HUES6 (cell line): ENCODE measurements around the gene ATP13A2.

Source experiments
- H3K27ac ChIP-seq: 2 replicates; pipeline ENCODE4 v1.7.0; 2013; ENCODE audit warnings: low read depth, mild to moderate bottlenecking, low read length, inconsistent platforms
- H3K27me3 ChIP-seq: 2 replicates; pipeline ENCODE4 v1.6.1; 2013; ENCODE audit warnings: low read length; ENCODE audit not compliant: control insufficient read depth, insufficient read depth
- H3K36me3 ChIP-seq: 2 replicates; pipeline ENCODE4 v1.6.1; 2013; ENCODE audit warnings: low read length; ENCODE audit not compliant: control insufficient read depth, insufficient read depth
- H3K4me1 ChIP-seq: 2 replicates; pipeline ENCODE4 v1.6.1; 2013; ENCODE audit warnings: low read length; ENCODE audit not compliant: control insufficient read depth, insufficient read depth
- H3K4me3 ChIP-seq: 2 replicates; pipeline ENCODE4 v1.5.1; 2013; ENCODE audit warnings: low read depth, low read length
- H3K9ac ChIP-seq: one replicate; pipeline ENCODE4 v1.6.1; 2013; ENCODE audit warnings: mild to moderate bottlenecking, low read length
- H3K9me3 ChIP-seq: 2 replicates; pipeline ENCODE4 v1.6.1; 2013; ENCODE audit warnings: low read depth, low read length; ENCODE audit not compliant: control insufficient read depth, insufficient read depth

ATP13A2 gene

DNA sequence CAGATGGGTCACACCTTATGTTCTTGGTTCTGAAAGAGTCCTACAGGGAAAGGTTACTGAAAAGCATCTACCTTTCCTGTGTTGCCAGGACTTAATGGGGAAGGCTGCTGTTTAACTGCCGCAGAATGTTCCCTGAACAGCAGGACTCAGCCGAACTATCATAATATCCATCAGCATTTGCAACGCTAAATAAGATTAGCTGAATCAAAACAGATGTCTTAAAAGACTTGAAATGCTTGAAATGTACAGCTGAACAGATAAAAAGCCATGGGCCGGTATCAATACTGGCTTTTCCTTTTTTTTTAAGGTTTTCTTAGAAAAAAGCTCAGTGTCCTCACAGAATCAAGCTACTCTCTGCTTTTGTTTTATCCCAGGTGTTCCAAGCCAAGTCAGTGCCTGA is 19.7 kb upstream of the ATP13A2 start:
- no peaks in the 10 kb centered on the region for H3K4me1 ChIP-seq
- no peaks in the 10 kb centered on the region for H3K9me3 ChIP-seq
- peaks cover 68% of the 10 kb centered on the region for H3K36me3 ChIP-seq
- H3K4me3 ChIP-seq, result no peak overlapping the region
- H3K9ac ChIP-seq, result no peak overlapping the region
- no peak overlapping the region for H3K27ac ChIP-seq
- H3K27me3 ChIP-seq, result no peaks in the 10 kb centered on the region

DNA sequence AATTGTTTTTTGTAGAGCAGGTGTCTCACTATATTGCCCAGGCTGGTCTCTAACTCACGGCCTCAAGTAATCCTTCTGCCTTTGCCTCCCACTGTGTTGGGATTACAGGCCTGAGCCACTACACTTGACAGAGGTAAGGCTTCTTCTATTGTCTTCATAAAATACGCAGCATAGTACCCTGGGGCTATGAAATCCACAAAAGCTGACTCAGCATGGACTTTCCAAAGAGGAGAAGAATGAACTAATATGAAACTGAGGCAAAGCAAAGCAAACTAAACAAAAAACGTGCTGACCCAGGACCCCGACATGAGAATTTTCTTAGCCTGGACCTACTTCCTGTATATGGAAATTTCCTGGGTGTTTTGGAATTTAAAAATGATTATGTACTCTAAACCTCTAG is 18.5 kb upstream of the ATP13A2 start:
- no peaks in the 10 kb centered on the region for H3K27me3 ChIP-seq
- no peak overlapping the region for H3K4me3 ChIP-seq
- H3K9me3 ChIP-seq, result no peaks in the 10 kb centered on the region
- no peaks in the 10 kb centered on the region for H3K4me1 ChIP-seq
- H3K36me3 ChIP-seq, result peaks cover 80% of the 10 kb centered on the region
- no peak overlapping the region for H3K9ac ChIP-seq
- H3K27ac ChIP-seq, result no peak overlapping the region

DNA sequence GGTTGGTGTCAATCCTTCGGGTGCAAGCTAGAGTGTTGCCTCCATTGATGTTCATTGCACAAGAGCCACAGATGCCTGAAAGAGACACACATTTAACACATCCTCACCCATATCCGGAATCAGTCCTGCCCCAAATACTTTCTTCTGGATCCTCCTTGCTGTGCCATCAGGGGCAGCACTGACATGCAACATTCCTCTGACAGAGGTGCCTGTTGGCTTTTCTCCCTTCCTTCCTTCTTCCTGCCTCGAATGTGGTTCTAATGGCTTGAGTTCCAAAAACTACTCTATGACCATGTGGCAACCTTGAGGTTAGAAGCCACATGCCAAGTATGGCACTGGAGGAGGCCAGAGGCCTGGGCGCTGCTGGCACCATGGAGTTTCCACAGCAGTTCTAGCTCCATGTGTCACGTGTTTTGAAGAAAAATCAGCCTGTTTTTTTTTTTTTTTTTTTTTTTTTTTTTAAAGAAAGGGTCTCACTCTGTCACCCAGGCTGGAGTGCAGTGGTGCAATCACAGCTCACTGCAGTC is 17.0 kb upstream of the ATP13A2 start:
- no peak overlapping the region for H3K27ac ChIP-seq
- no peaks in the 10 kb centered on the region for H3K4me1 ChIP-seq
- H3K27me3 ChIP-seq, result no peaks in the 10 kb centered on the region
- H3K4me3 ChIP-seq, result no peak overlapping the region
- H3K9me3 ChIP-seq, result no peaks in the 10 kb centered on the region
- no peak overlapping the region for H3K9ac ChIP-seq
- H3K36me3 ChIP-seq, result peaks cover 91% of the 10 kb centered on the region

DNA sequence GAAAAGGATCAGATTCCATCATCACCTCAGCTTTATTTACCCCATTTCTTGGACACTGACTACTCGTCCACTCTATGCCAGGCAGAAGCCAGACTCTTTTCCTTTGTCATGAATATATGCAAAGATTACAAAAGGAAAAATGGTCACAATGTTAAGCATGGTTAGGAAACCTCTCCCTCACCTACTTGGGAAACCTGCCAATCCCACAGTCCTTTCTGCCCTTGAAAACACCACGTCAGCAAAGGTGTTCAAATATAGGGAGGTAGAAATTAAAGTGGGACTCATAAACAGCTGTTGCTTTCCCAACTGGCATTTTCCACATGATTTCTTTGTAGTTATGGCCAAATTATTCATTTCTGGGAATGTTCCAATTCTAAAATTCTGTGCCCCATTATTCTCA is 16.2 kb upstream of the ATP13A2 start:
- no peaks in the 10 kb centered on the region for H3K4me1 ChIP-seq
- peaks cover 93% of the 10 kb centered on the region for H3K36me3 ChIP-seq
- no peaks in the 10 kb centered on the region for H3K27me3 ChIP-seq
- H3K27ac ChIP-seq, result no peak overlapping the region
- H3K4me3 ChIP-seq, result no peak overlapping the region
- H3K9ac ChIP-seq, result no peak overlapping the region
- no peaks in the 10 kb centered on the region for H3K9me3 ChIP-seq

DNA sequence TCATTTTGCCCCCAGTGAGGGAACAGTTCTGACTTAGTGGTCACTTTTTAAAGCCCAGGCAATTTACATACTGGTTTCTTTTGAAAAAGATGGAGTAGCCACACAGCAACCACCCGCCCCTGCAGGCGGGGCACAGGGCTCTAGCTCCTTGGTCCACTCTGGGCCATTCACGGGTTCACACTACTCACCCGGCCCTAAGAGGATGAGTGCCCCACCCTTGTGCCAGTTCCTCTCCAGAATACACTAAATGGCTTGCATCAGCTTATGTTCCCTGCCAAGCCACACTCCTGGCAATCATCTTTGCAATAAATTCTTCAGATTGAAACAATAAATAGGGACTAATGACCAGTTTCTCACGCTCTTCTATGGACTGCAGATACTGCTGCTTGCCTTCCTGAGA is 15.7 kb upstream of the ATP13A2 start:
- no peaks in the 10 kb centered on the region for H3K27me3 ChIP-seq
- no peak overlapping the region for H3K4me3 ChIP-seq
- no peak overlapping the region for H3K27ac ChIP-seq
- H3K9ac ChIP-seq, result no peak overlapping the region
- peaks cover 93% of the 10 kb centered on the region for H3K36me3 ChIP-seq
- H3K4me1 ChIP-seq, result no peaks in the 10 kb centered on the region
- no peaks in the 10 kb centered on the region for H3K9me3 ChIP-seq

DNA sequence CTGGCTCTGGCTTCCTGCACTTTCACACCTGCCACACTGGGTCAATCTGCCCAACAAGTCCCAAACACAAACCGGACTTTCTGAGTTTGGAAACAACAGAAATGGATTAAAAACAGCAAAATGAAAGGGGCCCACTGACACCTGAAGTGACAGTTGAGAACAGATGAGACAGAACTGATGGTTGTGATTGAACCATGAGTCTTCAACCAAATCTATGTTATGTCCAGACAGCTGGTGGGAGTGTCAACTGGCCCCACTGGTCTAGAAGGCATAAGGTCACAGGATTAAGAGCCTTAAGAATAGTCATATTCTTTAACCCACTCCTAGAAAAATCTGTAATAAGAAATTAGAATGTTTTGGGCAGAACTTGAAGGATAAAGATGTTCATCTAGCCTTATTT is 13.0 kb upstream of the ATP13A2 start:
- H3K4me3 ChIP-seq, result no peak overlapping the region
- H3K4me1 ChIP-seq, result no peaks in the 10 kb centered on the region
- peaks cover 97% of the 10 kb centered on the region for H3K36me3 ChIP-seq
- H3K27ac ChIP-seq, result no peak overlapping the region
- no peaks in the 10 kb centered on the region for H3K9me3 ChIP-seq
- H3K9ac ChIP-seq, result no peak overlapping the region
- H3K27me3 ChIP-seq, result no peaks in the 10 kb centered on the region

DNA sequence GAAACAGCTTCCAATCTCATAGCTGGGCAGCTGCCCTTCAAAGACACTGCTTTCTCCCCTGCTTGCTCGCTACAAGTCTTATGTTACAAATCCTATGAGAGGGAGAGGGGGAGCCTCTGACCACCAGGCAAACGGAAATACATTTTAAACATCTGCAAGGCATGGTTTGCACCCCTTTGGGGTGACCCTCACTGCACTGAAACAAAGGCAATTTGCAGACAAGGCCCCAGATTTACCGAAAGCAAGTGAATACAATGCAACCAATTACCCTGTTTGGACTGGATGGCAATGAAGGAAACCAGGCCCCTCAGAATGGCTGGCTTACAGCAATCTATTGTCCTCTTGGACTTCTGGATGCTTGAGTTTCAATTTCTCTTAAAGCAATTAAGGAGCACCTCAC is 11.8 kb upstream of the ATP13A2 start:
- Histone ChIP-seq H3K27ac (no peak overlapping the region), H3K36me3 (peaks cover 99% of the 10 kb centered on the region), H3K4me3 (no peak overlapping the region), H3K9me3 (no peaks in the 10 kb centered on the region), H3K9ac (no peak overlapping the region), H3K27me3 (no peaks in the 10 kb centered on the region), H3K4me1 (no peaks in the 10 kb centered on the region)

DNA sequence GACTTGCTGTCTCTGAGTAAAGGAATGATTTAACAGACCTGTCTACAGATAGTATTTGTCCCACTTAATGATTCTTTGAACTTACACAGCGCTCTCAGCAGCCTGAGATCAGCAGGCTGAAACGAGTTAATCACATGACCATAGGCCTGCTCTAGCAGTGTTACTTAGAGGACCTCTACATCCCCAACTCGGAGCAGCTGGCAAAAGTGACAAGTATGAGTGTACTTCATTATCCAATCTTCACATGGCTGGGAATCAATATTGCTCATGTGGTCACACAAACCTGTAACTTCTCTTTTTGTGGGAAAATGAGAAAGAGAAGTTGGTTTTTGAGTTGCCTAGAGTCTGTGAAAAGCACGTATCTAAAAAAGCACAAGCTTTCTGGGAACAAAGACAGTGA is 11.4 kb upstream of the ATP13A2 start:
- H3K9ac ChIP-seq, result no peak overlapping the region
- H3K36me3 ChIP-seq, result peaks cover 99% of the 10 kb centered on the region
- no peak overlapping the region for H3K4me3 ChIP-seq
- no peak overlapping the region for H3K27ac ChIP-seq
- H3K4me1 ChIP-seq, result no peaks in the 10 kb centered on the region
- H3K27me3 ChIP-seq, result no peaks in the 10 kb centered on the region
- no peaks in the 10 kb centered on the region for H3K9me3 ChIP-seq

DNA sequence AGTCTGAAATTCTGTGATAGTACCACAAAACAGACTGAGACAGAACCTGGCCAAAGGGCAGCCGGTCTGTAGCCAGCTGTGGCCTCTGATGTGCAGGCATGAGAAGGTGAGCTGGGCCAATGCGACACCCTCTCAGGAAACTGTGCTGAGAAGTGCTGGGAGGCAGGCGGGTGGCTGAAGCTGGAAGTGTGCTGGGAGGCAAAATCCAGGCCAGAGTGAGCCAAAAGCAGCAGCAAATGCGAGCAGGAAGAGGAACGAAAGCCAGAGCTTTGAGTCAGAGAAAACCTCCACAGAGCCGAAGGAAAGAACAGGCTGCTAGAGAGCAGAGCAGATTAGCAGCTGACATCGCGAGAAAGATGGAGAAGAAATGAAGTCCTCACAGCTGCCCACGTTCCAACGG is 10.2 kb upstream of the ATP13A2 start:
- Histone ChIP-seq H3K27me3 (no peaks in the 10 kb centered on the region), H3K9ac (no peak overlapping the region), H3K36me3 (peaks cover 89% of the 10 kb centered on the region), H3K9me3 (no peaks in the 10 kb centered on the region), H3K4me1 (no peaks in the 10 kb centered on the region), H3K27ac (no peak overlapping the region), H3K4me3 (no peak overlapping the region)

DNA sequence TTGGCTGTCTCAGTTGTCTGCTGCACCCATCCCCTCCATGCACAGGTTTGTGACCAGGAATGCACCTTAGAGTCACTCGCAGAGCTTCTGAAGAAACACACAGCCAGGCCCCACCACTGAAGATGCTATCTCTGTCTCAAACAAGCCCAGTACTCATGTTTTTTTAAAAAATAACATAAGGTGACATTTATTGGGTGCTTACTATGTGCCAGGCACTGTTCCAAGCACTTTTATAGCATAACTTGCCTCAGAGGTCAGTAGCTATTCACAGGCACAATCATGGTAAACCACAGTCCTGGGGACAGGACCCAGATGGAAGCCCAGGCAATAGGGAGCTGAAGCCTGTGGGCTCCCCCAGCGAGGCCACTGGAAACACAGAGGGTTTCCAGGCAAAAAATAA is 8.8 kb upstream of the ATP13A2 start:
- peaks cover 75% of the 10 kb centered on the region for H3K36me3 ChIP-seq

DNA sequence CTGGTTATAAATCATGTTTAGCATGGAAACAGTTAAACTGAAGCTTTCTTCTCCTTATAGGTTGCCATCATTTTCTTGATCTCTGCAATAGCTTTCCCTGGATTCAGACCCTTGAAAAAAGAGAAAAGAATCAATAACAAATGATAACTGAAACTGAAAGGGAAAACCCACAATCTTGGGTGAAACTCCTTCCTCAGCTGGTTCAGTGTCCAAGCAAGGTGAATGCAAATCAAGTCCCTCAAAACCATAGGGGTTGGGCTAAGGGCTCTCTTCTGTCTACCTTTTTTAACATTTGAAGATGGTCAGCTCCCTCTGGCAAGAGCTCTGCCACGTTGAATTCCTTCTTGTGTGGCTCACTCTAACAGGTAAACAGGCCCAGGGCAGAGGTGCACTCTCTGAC is 7.1 kb upstream of the ATP13A2 start:
- H3K36me3 ChIP-seq, result peaks cover 59% of the 10 kb centered on the region
- no peaks in the 10 kb centered on the region for H3K9me3 ChIP-seq
- peaks cover 25% of the 10 kb centered on the region for H3K4me1 ChIP-seq
- no peak overlapping the region for H3K4me3 ChIP-seq
- no peak overlapping the region for H3K27ac ChIP-seq
- H3K27me3 ChIP-seq, result no peaks in the 10 kb centered on the region
- H3K9ac ChIP-seq, result no peak overlapping the region

More for the DNA sequence above, 8.8 kb upstream of the ATP13A2 start:
- H3K27me3 ChIP-seq, result no peaks in the 10 kb centered on the region
- H3K4me3 ChIP-seq, result no peak overlapping the region
- no peak overlapping the region for H3K27ac ChIP-seq
- H3K4me1 ChIP-seq, result peaks cover 10% of the 10 kb centered on the region
- H3K9me3 ChIP-seq, result no peaks in the 10 kb centered on the region
- no peak overlapping the region for H3K9ac ChIP-seq

DNA sequence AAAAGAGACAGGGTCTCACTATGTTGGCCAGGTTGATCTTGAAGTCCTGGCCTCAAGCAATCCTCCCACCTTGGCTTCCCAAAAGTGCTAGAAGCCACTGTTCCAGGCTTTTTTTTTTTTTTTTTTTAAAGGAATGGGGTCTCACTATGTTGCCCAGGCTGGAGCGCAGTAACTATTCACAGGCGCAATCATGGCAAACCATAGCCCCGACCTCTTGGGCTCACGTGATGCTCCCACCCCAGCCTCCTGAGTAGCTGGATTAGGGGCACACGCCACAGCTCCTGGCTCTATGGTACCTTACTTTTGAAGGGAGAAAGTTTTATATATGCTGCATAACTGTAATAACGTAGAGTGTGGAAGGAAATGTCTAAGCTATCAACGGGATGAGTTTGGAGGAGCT is 5.7 kb upstream of the ATP13A2 start:
- Histone ChIP-seq H3K9ac (no peak overlapping the region), H3K9me3 (no peaks in the 10 kb centered on the region), H3K4me3 (no peak overlapping the region), H3K36me3 (peaks cover 44% of the 10 kb centered on the region), H3K27me3 (no peaks in the 10 kb centered on the region), H3K27ac (no peak overlapping the region), H3K4me1 (peaks cover 38% of the 10 kb centered on the region)
